Muscle of arm (tissue), 12 donors: ENCODE measurements around the gene PRKN. TPM values are rescaled to one million over a fixed set of nuclear protein-coding genes. Genes with fewer than 3 reads are reported as not detected.
"Not testable (repeated sequence)": the region's sequence is repeated elsewhere in the genome, so short reads cannot be mapped to it uniquely, and the experiment has no call there.

ENCODE experiments used
- DNase-seq: peaks from one replicate; pipeline ENCODE4 v3.0.0-alpha.2; 2013
- polyA plus RNA-seq, 12 donors: library from polyadenylated mRNA; unstranded; fragments of 120-200 nt; gene quantifications; one replicate each; pipeline ENCODE4 v1.2.1, GENCODE V29; 2013; ENCODE audit not compliant: insufficient read length in 12 of 12

Gene PRKN
- polyA plus RNA-seq, 12 donors, result 2.6 to 5.4 (median 3.9) TPM; not detected in 2

GRCh38 chr6:161496271-161496670, 1231.3 kb downstream of the PRKN start:
- not testable (repeated sequence) for DNase-seq

GRCh38 chr6:161494566-161494965, 1233.0 kb downstream of the PRKN start:
- no peak for DNase-seq

GRCh38 chr6:161493576-161494118, 1233.9 kb downstream of the PRKN start:
- no peak for DNase-seq

- DNase-seq, result no peak
Measured at GRCh38 chr6:161489626-161490306, 1237.8 kb downstream of the PRKN start.

GRCh38 chr6:161487694-161488093, 1239.9 kb downstream of the PRKN start:
- DNase-seq, result no peak

- DNase-seq, result no peak
Measured at GRCh38 chr6:161487217-161487531, 1240.4 kb downstream of the PRKN start.

- no peak for DNase-seq
Measured at GRCh38 chr6:161486361-161487216, 1241.0 kb downstream of the PRKN start.

GRCh38 chr6:161482517-161482858, 1245.1 kb downstream of the PRKN start:
- DNase-seq, result no peak

GRCh38 chr6:161481786-161482516, 1245.6 kb downstream of the PRKN start:
- no peak for DNase-seq

- DNase-seq, result no peak
Measured at GRCh38 chr6:161480421-161481155, 1247.0 kb downstream of the PRKN start.

GRCh38 chr6:161479376-161479775, 1248.2 kb downstream of the PRKN start:
- no peak for DNase-seq

- no peak for DNase-seq
Measured at GRCh38 chr6:161477876-161478425, 1249.6 kb downstream of the PRKN start.

GRCh38 chr6:161476711-161477110, 1250.9 kb downstream of the PRKN start:
- DNase-seq, result no peak

- DNase-seq, result no peak
Measured at GRCh38 chr6:161465403-161465802, 1262.2 kb downstream of the PRKN start.

- no peak for DNase-seq
Measured at GRCh38 chr6:161463071-161463470, 1264.5 kb downstream of the PRKN start.

- no peak for DNase-seq
Measured at GRCh38 chr6:161462148-161462547, 1265.4 kb downstream of the PRKN start.

- no peak for DNase-seq
Measured at GRCh38 chr6:161459008-161459615, 1268.5 kb downstream of the PRKN start.

- no peak for DNase-seq
Measured at GRCh38 chr6:161458201-161458951, 1269.2 kb downstream of the PRKN start.

- no peak for DNase-seq
Measured at GRCh38 chr6:161455848-161456247, 1271.7 kb downstream of the PRKN start.

GRCh38 chr6:161453558-161453957, 1274.0 kb downstream of the PRKN start:
- no peak for DNase-seq
